HG02763 (cell line): ENCODE measurements around the gene AIP.
"Not testable (repeated sequence)": the region's sequence is repeated elsewhere in the genome, so short reads cannot be mapped to it uniquely, and the experiment has no call there.

ENCODE experiments used
- ATAC-seq: cut with Tn5 transposase; IDR thresholded peaks from one replicate; pipeline ENCODE4 v1.9.1; 2021; ENCODE audit warnings: mild to moderate bottlenecking, moderate library complexity; ENCODE audit not compliant: unreplicated experiment

AIP gene

DNA sequence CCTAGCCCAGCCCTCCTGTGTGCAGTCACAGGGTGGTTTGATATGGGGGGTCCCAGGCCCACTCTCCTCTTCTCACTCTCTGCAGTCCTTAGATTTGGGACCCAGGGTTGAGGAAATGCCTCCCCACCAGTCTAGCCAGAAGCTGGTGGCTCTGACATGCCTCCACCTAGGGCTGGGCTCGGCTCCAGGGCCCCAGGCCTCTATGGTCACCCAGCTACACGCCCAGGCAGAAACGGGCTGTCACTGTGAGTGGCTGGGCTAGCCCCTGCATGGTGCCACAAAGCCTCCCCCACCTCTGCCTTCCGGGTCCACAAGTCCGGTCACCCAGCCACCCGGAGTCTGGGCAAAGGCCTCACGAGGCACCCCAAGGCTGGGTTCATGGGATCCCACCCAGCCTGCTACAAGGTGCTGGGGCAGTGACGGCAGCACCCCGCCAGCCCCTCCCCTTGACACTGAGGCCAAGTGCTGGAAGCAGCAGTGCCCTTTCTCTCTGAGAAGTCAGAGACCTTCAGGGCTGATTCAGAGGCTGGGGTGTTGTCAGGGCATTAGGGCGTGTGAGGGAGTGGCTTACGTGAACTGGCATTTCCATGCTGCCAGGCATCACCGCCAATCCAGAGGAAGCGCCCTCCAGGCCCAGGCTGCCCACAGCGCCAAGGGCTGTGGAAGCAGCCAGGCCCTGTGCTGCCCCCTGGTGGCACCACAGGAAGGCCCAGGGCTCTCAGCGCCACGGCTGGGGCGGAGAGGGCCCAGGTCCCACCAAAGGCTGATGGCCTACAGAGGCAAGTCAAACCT lies 23.0 kb downstream of the AIP start:
- ATAC-seq: no peak

- ATAC-seq: no peak
Measured at GRCh38 chr11:67506426-67507051, 23.7 kb downstream of the AIP start.

DNA sequence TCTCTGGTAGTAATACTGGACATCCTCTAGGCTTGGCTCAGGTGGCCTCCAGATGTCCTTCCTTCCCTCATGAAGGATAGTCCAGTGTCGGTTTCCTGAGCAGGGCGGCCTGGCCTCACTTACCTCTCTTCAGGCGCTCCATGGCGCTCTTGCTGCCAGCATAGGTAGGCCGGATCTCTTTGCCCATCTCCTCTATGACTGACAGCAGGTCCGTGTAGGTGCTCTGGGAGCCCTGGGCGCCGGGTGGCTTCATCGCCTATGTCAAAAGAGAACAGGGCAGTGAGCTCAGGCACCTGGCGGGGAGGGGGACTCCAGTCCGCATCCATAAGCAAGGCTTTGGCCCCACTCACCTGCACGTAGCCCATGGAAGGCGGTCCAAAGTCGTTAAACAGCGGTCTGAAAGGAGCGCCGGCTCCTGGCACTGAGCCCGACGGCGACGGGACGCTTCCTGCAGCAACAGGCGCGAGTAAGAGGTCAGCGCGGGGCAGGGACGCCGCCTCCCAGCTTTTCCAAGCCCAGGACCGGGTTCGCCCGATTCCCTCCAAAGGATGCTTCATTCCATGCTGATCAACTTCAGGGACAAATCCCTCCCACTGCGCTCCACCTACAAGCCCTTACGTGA lies 24.5 kb downstream of the AIP start:
- no peak for ATAC-seq

DNA sequence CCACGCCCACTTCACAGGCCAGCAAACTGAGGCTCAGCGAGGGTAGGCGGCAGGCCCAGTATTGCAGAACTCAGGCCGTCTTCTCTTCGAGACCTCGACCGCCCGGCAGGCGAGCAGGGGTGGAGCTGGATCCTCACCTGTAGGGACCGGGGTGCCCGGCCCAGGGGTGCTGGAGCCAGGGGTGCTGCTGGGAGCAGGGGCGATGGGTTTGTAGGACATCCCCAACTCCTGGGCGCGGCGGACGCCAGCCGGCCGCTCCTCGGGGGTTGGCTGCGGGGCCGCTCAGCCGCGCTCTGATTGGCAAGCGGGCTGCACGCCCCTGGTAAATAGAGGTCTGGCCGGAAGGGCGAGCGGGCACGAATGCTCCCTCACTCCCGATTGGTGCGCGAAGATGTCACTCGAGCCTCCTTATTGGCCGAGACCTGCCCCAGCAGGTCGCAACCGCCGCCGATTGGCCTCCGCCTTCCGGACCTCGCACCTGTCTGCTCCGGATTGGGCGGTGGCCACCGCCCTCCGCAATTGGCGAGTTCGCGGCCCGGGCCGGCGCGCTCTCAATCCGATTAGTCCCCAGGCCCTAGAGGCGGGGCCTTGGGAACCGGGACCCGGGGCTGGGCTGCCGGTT lies 25.1 kb downstream of the AIP start, which contains the start of gene CDK2AP2:
CDK2AP2 (minus strand) TSS at position 299 of the 622 bp plus-strand sequence; CDS start at position 219, 80 bp downstream.
- ATAC-seq: peak; percentile 75

DNA sequence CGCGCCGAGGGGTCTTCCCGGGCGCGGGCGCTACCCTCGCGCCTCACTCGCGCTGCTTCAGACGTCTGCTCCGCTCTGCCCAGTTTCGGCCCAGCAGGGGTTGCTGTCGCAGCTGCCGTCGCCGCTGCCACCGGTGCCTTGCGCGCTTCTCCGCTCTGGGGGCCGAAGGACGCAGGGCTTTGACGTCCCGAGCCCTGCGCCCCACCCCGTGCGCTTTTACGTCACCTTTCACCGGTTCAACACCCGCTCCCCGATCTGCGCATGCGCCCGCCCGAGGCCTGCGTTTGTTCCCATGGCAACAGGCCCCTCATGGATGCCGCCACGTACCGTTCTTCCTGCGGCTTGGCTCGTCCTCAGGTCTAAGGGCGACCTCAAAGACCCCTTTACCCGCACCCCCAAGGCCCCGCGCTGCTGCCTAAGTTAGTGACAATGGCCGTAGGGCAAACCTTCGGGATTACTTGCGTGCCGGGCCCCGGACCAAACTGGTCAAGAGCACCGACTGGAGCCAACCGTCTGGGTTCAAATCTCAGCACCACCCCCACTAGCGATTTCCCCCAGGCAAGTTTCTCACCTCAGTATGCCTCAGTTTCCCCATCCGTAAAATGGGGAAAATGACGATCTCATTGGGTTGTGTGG lies 25.8 kb downstream of the AIP start:
- peak; percentile 40 for ATAC-seq

DNA sequence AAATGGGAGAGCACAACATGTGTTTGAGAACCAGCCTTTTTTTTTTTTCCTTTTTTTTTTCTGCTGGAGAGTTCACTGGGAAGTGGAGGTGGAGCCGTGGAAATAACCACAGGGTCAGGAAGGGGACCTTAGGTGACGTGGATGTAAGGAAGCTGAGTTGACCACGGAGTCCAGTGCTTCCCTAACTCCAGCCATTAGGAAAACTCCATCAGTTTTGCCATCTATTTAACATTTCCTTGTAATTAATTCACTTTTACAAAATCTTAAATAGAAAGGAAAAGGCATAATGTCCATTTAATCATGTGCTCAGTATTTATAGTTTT lies 27.2 kb downstream of the AIP start:
- ATAC-seq: no peak

DNA sequence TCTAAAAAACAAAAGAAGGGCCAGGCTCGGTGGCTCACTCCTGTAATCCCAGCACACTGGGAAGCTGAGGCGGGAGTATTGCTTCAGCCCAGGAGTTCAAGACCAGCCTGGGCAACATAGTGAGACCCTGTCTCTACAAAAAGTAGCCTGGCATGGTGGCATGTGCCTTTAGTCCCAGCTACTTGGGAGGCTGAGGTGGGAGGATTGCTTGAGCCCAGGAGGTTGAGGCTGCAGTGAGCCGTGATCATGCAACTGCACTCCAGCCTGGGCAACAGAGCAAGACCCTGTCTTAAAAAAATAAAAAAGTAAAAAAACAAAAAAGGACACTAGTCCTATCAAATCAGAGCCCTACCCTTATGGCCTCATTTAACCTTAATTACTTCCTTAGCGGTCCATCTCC lies 28.7 kb downstream of the AIP start:
- ATAC-seq: not testable (repeated sequence)

DNA sequence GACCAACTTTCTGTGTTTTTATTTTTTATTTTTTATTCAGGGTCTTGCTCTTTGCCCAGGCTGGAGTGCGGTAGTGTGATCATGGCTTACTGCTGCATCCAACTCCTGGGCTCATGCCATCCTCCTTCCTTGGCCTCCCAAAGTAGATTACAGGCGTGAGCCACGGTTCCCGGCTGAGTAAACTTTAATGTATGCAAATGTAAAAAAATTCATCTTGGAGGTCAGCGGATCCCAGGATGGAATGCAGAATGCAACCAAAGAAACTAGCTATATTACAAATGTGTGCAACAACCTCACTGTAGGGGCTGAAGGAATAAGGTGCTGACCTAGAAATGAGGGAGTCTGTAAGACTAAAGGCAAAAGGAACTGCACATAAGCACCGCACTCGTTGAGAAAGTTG lies 31.3 kb downstream of the AIP start:
- no peak for ATAC-seq

DNA sequence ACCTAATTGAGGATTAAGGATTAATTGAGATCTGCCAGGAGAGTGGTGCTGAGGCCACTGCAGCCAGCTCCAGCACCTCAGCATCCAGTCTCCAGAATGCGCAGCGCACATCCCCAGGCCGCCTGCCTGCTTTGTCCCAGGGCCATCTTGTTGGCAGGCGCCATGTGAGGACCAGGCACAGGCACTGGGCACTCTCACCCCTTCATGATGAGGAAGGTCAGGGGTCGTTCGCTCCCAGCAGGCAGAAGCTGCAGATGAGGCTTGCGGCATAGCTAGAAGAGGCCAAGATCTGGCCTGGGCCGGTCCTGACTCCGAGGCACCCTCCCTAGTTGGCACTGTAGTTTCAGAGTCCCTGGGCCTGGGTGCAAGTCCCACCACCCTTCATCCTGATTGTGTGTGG lies 34.0 kb downstream of the AIP start:
- ATAC-seq: no peak

DNA sequence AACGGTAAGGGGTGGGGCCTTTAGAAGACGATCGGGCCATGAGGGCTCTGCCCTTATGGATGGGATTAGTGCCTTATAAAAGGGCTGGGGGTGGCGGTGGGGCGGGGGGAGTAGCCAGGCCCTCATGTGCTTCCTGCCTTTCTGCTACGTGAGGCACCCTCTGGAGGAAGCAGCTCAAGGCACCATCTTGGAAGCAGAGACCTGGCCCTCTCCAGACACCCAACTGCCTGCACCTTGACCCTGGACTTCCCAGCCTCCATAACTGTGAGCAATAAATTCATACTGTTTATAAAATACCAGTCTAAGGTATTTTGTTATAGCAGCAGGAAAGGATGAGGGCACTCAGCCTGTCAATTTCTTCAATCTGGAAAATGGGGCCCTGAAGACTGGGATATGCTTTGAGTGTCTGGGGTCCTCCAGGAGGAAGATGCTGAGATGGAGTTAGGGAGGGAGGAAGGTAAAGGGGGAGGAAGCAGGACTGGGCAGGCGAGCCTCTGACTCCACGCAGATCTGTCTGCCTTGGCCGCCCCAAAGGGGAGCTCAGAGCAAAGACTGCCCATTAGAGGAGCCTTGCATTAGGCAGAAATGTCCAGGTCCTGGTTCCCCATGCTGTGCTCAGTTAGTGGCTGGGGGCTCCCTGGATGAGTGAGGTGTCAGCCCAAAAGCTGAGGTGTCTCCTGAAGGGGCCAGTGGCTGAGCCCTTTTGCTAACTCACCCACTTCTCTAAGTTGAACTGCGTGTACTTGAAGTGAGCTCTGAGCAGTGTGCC lies 35.1 kb downstream of the AIP start:
- no peak for ATAC-seq

GRCh38 chr11:67519726-67520125 lies 36.9 kb downstream of the AIP start:
- no peak for ATAC-seq

- no peak for ATAC-seq
Measured at GRCh38 chr11:67520856-67521824, 38.3 kb downstream of the AIP start.

- no peak for ATAC-seq
Measured at GRCh38 chr11:67521924-67522323, 39.1 kb downstream of the AIP start.

DNA sequence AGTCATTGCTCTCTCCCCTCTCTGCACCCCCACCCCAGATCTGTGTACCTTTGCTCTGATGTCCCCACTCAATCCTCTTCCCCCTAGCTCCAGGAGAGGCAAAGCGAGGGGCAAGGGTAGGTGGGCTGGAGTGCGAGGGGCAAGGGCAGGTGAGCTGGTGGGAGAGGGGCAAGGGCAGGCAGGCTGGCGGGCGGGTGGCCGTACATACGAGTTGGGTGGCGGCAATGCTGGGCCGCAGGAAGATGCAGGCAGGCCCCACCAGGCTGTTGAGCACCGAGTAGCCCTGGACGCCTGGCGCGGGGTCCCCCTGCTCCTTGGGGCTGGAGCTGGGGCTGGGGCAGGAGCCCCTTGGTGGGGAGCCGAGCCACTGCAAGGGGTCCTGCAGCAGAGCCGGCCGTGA lies 39.5 kb downstream of the AIP start:
- ATAC-seq: no peak

DNA sequence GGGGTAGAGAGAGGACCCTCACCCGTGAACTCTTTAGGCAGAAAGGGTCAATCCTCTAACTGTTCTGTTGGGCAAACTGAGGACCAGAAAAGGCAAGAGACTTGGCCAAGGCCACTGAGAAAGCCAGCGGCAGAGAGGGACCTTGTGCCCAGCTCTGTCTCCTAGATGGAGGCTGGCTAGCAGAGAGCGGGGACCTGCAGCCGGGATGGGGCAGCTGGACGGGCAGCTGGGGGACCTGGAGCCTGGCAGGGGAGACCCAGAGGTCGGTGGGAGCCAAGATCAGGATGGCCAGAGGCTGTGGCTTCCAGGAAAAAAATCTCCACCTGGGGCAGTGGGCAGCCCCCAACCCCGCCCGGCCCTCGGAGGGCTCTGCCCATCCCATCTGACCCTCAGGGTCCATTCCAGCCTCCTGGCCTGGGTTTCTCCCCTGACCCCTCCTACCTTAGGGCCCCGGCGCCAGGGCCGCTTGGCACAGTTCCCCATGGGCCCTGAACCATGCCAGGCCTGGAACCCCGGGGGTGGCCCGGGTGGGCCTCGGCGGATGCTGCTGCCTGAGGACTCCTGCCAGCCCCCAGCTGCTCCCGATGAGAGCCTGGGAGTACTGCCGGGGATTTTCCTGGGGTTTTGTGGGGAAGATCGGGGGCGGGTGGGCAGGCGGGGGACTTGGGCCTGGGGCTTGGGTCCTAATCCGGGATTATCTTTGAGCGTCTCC lies 40.2 kb downstream of the AIP start, which contains the start of gene CABP2:
CABP2 (minus strand) TSS at position 603 of the 712 bp plus-strand sequence; CDS start at position 483, 120 bp downstream.
- ATAC-seq: no peak

DNA sequence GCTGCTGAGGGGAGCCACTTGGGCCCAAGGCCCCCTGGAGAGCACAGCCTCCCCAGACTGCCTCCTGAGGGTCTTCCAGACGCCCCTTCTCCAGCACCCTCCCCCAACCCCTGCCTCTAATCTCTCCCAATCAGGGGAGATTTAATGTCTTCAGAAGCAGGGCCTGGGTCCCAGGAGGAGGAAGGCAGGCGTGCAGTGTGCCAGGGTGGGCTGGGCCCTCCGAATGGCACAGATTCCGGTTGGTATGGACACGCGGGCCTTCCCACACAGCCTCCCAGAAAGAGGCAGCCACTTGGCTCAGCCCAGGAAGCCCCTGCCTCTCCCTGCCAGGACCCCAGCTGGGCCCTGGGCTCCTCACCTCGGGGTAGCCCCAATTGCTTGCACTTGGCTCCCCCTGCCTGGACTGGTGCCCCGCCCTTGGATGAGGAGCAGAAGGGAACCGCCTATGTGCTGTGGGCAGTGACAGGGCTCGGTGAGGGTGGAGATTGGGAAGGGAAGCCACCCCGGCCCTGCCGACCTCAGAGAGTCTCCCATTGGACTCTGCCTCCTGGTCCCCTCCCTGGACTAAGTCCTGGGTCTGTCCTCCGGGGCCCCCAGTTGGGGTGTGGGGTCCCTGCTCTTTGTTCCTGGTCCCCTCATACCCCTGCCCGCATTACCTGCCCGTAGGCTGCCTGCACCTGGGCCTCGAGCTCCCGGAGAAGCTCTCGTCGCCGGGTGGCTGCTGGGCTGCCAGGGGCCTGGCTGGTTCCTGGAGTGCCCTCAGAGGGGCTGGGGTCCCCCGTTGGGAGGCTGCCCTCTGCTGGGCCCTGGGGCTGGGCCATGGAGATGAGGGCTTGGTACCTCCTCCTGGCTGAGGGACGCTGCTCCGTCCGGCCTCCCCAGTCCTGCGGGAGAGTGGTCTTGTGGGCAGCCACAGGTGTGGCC lies 41.0 kb downstream of the AIP start:
- ATAC-seq: no peak

- ATAC-seq: no peak
Measured at GRCh38 chr11:67524480-67524808, 41.6 kb downstream of the AIP start.
